Frontal cortex (tissue), 4 donors: Measurements from ENCODE around the gene RPH3AL. TPM values are rescaled to one million over a fixed set of nuclear protein-coding genes. Genes with fewer than 3 reads are reported as not detected.
"Not testable (repeated sequence)": the region's sequence is repeated elsewhere in the genome, so short reads cannot be mapped to it uniquely, and the experiment has no call there.

Experiments
- DNase-seq, 2 donors: peaks; one replicate each; pipeline ENCODE4 v3.0.0; 2012; ENCODE audit warnings: low spot score in 2 of 2
- FAIRE-seq: peaks from 2 replicates; lab custom pipeline; 2012; peaks lifted over from hg19 to GRCh38; lab: Jason Lieb, UNC
- total RNA-seq: library from RNA; depleted of rRNA; stranded (reverse); fragments of >200 nt; gene quantifications from one replicate; pipeline ENCODE4 v1.2.3, GENCODE V29; 2014
- donor health status: control.
- donor health status: control.
- donor health status: control.

The RPH3AL gene
- total RNA-seq, 1 donor from 2014 or later = 3.3 TPM

DNA sequence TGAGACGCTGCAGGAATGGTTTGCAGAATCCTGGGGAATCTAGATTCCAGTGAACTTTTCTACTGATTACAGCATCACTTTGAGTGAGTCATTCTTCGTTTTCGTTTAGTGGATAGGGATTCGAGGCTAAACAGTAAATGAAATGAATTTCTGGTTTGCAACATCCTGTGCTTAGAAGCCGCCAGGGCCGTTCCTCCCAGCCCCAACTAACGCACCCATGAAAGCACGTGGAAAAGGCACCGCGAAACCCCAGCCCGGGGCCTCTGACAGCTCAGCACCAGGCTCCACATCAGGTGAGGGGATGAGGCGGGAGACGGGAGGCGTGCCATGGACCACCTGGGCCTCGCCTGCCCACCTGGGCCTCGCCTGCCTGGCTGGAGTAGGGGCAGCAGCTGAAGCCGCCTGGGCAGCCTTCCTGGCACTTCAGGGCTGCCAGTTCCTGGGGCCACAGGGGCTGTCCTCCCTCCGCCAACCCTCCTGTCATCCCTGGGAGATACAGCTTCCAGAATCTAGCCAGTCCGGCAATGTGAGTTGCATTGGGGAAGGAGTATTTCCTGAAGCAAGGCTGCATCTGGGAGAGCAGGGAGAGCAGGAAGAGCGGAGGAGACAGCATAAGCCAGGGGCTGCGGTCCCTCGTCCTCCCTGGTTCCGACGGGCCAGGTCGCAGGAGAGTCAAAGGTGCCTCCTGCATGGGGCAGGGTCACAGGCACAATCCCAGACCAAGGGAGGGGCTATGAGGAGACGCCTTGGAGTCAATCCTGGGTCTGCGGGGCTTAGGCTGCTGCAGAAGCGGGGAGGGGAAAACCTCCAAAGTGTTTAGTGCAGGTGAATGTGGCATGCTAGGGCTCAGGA lies 78.4 kb downstream of the RPH3AL start:
- FAIRE-seq (no peak), DNase-seq (no peak)

DNA sequence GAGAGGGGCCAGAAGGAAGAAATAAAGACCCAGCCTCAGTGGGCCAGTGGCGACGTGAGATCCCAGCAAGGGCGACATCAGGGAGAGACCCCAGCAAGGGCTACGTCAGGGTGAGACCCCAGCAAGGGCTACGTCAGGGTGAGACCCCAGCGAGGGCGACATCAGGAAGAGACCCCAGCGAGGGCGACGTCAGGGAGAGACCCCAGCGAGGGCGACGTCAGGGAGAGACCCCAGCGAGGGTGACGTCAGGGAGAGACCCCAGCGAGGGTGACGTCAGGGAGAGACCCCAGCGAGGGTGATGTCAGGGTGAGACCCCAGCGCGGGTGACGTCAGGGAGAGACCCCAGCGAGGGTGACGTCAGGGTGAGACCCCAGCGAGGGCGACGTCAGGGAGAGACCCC lies 79.8 kb downstream of the RPH3AL start:
- FAIRE-seq, DNase-seq: not testable (repeated sequence)

- FAIRE-seq, DNase-seq: not testable (repeated sequence)
Observed at GRCh38 chr17:271928-272623, 80.5 kb downstream of the RPH3AL start.

GRCh38 chr17:269616-270514 lies 82.7 kb downstream of the RPH3AL start:
- peak in 1 of 2 donors; percentile 51 for DNase-seq
- FAIRE-seq = no peak

- DNase-seq = peak; percentile 58 to 66
Observed at GRCh38 chr17:266701-267667, 85.6 kb downstream of the RPH3AL start.

DNA sequence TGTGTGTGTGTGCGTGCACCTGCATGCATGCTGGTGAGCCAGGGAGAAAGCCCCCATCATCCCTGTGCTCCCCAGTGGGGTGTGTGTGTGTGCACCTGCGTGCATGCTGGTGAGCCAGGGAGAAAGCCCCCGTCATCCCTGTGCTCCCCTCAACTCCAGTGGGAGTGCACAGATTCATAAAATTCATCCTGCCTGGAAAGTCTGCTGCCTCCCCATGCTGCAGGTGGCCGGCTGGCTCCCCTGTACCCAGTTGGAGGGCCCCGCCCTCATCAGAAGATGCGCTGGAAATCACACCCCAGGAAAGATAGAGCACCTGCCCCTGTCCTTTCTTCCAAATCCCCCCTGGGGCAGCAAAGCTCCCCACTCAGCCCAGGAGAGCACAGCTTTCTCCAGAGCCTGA lies 86.4 kb downstream of the RPH3AL start:
- FAIRE-seq (no peak), DNase-seq (no peak)

More at GRCh38 chr17:266701-267667, 85.6 kb downstream of the RPH3AL start:
- FAIRE-seq = no peak

- FAIRE-seq (no peak), DNase-seq (no peak)
Observed at GRCh38 chr17:265718-266117, 86.9 kb downstream of the RPH3AL start.

GRCh38 chr17:263773-264172 lies 88.8 kb downstream of the RPH3AL start:
- DNase-seq = no peak
- FAIRE-seq = no peak

- DNase-seq = no peak
Observed at GRCh38 chr17:263271-263670, 89.3 kb downstream of the RPH3AL start.

GRCh38 chr17:261635-262034 lies 91.0 kb downstream of the RPH3AL start:
- DNase-seq (no peak), FAIRE-seq (no peak)

More at GRCh38 chr17:263271-263670, 89.3 kb downstream of the RPH3AL start:
- no peak for FAIRE-seq

GRCh38 chr17:260944-261343 lies 91.7 kb downstream of the RPH3AL start:
- FAIRE-seq (no peak), DNase-seq (no peak)

DNA sequence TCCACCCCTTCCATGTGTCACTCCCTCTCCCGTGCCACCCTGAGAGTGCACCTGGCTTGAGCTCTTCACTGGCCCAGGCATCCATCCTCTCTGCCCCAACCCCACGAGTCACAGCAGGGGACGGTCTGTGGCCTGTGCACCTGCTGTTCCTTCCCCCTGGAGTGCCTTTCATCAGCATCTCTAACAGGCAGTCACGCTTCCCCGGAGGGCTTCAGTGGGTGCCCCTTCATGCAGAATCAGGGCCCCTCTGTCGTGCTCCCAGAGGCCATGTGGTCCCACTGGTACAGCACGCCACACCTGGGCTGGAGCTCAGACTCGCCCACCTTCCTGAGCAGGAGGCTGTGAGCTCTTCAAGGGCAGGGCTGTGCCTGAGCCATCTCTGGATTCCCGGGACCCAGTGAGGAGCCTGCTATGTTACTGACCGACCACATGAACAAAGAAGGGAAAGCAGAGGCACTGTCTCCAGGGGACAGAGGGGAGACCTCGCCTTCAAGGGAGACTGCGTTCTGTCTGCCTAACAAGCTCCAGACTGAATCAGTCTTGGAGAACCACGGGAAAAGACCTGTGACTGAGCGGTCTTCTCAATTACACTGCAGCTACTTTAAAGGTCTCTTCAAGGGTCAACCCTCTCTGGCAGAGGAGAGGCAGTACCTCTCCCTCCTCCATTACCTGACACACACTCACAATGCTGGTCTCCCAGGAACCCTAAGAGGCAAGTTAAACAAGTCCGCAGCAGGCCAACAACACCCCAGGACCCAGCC lies 92.4 kb downstream of the RPH3AL start:
- FAIRE-seq (no peak), DNase-seq (no peak)

DNA sequence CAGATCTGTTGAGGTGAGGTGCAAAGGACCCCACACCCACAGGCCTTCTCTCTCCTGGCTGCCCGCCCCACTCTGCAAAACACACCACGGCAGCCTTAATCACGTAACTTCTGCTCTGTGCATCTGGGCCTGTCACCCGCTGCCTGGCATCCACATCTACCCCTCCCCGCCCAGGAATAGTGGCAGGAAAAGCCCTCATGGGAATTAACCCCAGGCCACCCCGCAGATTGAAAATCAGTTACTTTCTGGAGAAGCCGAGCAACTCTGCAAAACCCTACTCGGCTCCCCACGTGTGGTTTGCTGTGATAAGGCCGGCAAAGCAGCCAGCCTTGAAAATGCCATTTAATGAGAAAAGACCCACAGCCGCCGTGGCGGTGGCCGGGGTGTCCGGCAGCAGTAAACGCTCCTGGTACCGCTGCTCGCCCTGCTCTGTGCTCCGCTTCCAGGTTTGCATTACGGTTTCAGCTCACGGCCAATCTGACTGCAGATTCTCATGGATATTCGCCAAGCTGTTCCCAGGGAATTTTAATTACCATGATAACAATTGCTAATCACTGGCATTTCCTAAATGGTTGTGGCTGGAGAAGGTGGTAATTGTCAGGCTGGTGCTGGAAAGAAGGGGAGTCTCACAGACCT lies 93.1 kb downstream of the RPH3AL start:
- no peak for DNase-seq
- FAIRE-seq = no peak

DNA sequence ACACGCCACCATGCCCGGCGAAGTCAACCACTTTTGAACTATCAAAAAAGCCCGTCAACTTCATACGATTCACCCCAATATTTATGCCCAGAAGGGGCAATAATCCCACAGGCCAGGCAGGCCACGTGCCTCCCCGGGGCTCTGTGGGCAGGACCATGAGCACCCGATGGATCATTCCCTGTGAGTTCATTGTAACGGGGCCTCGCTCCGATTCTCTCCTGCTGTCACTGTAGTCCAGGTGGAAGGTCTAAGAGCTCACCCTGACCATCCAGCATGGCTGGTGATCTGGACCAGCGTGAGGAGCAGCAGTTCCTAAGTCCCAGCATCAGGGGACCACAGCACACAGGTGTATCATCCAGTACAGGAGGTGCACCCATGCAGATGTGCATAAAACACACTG lies 93.7 kb downstream of the RPH3AL start:
- FAIRE-seq (no peak), DNase-seq (no peak)

DNA sequence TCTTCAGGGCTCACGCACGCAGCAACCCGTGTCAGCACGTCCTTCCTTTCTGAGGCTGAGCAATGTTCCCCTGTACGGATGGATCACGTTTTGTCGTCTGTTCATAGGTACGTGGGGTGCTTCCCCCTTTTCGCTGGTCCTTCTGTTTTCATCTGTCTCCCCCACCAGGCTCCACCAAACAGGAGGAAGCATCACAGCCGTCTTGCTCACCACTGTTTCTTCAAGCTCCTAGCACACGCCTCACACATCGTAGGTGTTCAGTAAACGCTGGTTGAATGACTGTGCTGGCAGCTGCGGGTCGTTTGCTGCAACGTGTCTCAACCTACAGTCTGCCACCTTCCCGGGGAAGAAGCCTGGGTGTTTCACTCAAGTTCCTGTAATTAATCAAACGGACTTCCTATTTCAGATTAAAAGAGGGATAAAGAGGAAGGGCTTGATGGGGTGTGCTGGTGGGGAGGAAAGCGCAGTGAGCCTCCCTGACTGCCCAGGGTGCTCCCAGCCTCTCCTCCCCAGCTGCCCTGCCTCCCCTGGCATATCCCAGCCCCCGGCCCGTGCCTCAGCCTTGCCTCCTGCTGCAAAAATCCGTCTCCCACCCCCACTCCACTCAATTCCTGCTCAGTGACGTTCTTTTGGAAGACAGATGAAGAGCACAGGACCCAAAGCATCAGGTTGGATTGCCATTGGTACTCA lies 94.4 kb downstream of the RPH3AL start:
- DNase-seq (no peak), FAIRE-seq (no peak)

- no peak for DNase-seq
- FAIRE-seq = no peak
Observed at GRCh38 chr17:253091-253846, 99.3 kb downstream of the RPH3AL start.

DNA sequence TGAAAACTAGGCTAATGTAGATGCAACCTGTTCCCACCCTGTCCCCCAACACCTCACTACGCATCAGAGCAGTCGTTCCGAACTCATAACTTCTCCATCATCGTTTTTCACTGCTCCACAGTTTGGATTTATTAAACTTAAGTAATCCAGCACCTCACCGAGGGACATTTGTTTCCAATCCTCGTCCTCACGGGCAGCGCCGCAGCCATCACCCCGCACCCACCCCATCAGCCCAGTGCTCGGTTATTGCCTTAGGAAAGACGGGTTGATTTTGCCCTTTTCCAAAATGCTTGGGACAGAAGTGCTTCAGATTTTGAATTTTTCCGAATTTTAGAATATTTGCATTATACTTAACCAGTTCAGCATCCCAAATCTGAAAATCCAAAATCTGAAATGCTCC lies 100.2 kb downstream of the RPH3AL start:
- FAIRE-seq = no peak

More for the DNA sequence above, 100.2 kb downstream of the RPH3AL start:
- no peak for DNase-seq
